ENCODE results near the gene L3MBTL2.
"Not testable (repeated sequence)": the region's sequence is repeated elsewhere in the genome, so short reads cannot be mapped to it uniquely, and the experiment has no call there.

L3MBTL2 gene

GRCh38 chr22:41177040-41177621 lies 28.0 kb upstream of the L3MBTL2 start:
- no peak for DNase-seq (ENCODE audit: extremely low read depth, insufficient read length)
- Histone ChIP-seq H3K36me3 (ENCODE audit: control insufficient read depth, insufficient read depth, low read length) (peaks cover 38% of the 10 kb centered on the region), H3K4me3 (replicated peaks; ENCODE audit: low read depth, low read length) (no peak overlapping the region), H3K27me3 (replicated peaks; ENCODE audit: control insufficient read depth, insufficient read depth, low read length) (no peaks in the 10 kb centered on the region)
- no peak for TF ChIP-seq CTCF (IDR thresholded peaks at IDR 0.05; ENCODE audit: insufficient read depth, low read length, poor library complexity, severe bottlenecking)

GRCh38 chr22:41177622-41178424 lies 27.3 kb upstream of the L3MBTL2 start:
- peaks cover 38% of the 10 kb centered on the region for H3K36me3 ChIP-seq (ENCODE audit: control insufficient read depth, insufficient read depth, low read length)
- TF ChIP-seq CTCF (IDR thresholded peaks at IDR 0.05; ENCODE audit: insufficient read depth, low read length, poor library complexity, severe bottlenecking) = no peak
- no peaks in the 10 kb centered on the region for H3K27me3 ChIP-seq (replicated peaks; ENCODE audit: control insufficient read depth, insufficient read depth, low read length)
- no peak overlapping the region for H3K4me3 ChIP-seq (replicated peaks; ENCODE audit: low read depth, low read length)
- no peak for DNase-seq (ENCODE audit: extremely low read depth, insufficient read length)

GRCh38 chr22:41178425-41178975 lies 26.6 kb upstream of the L3MBTL2 start:
- H3K4me3 ChIP-seq (replicated peaks; ENCODE audit: low read depth, low read length) = no peak overlapping the region
- DNase-seq (ENCODE audit: extremely low read depth, insufficient read length) = no peak
- H3K27me3 ChIP-seq (replicated peaks; ENCODE audit: control insufficient read depth, insufficient read depth, low read length) = no peaks in the 10 kb centered on the region
- H3K36me3 ChIP-seq (ENCODE audit: control insufficient read depth, insufficient read depth, low read length) = peaks cover 36% of the 10 kb centered on the region
- no peak for TF ChIP-seq CTCF (IDR thresholded peaks at IDR 0.05; ENCODE audit: insufficient read depth, low read length, poor library complexity, severe bottlenecking)

- H3K27me3 ChIP-seq (replicated peaks; ENCODE audit: control insufficient read depth, insufficient read depth, low read length); DNase-seq (ENCODE audit: extremely low read depth, insufficient read length); H3K4me3 ChIP-seq (replicated peaks; ENCODE audit: low read depth, low read length): not testable (repeated sequence)
- H3K36me3 ChIP-seq (ENCODE audit: control insufficient read depth, insufficient read depth, low read length) = peaks cover 33% of the 10 kb centered on the region
Measured at GRCh38 chr22:41180362-41180761, 24.8 kb upstream of the L3MBTL2 start.

GRCh38 chr22:41180926-41181325 lies 24.2 kb upstream of the L3MBTL2 start:
- H3K36me3 ChIP-seq (ENCODE audit: control insufficient read depth, insufficient read depth, low read length) = peaks cover 29% of the 10 kb centered on the region
- no peaks in the 10 kb centered on the region for H3K27me3 ChIP-seq (replicated peaks; ENCODE audit: control insufficient read depth, insufficient read depth, low read length)
- no peak for DNase-seq (ENCODE audit: extremely low read depth, insufficient read length)
- no peak for TF ChIP-seq CTCF (IDR thresholded peaks at IDR 0.05; ENCODE audit: insufficient read depth, low read length, poor library complexity, severe bottlenecking)
- no peak overlapping the region for H3K4me3 ChIP-seq (replicated peaks; ENCODE audit: low read depth, low read length)
